ENCODE results near the gene CYTH3. TPM values are rescaled to one million over a fixed set of nuclear protein-coding genes. Genes with fewer than 3 reads are reported as not detected.

CYTH3 gene
- total RNA-seq, 1 donor from 2014 or later: 29.5 TPM

- Histone ChIP-seq H3K36me3 (no peaks in the 10 kb centered on the region), H3K9me3 (no peaks in the 10 kb centered on the region), H3K4me1 (peaks cover 26% of the 10 kb centered on the region), H3K4me3 (no peak overlapping the region), H3K27ac (no peak overlapping the region), H3K27me3 (no peaks in the 10 kb centered on the region)
- TF ChIP-seq CTCF (IDR thresholded peaks at IDR 0.05) (no peak), POLR2A (IDR thresholded peaks at IDR 0.05) (no peak), POLR2AphosphoS5 (IDR thresholded peaks at IDR 0.05; ENCODE audit: insufficient read depth in 1 of 2, low read depth in 1 of 2) (no peak)
- DNase-seq (ENCODE audit: extremely low spot score in 2 of 2): no peak
- intact Hi-C loops (cut with DNase I): no loop called here
Measured at GRCh38 chr7:6269527-6269926, 2.9 kb downstream of the CYTH3 start.

GRCh38 chr7:6268907-6269306 lies 3.5 kb downstream of the CYTH3 start:
- Histone ChIP-seq H3K9me3 (no peaks in the 10 kb centered on the region), H3K27ac (no peak overlapping the region), H3K36me3 (no peaks in the 10 kb centered on the region), H3K27me3 (no peaks in the 10 kb centered on the region), H3K4me3 (no peak overlapping the region), H3K4me1 (peaks cover 26% of the 10 kb centered on the region)
- intact Hi-C loops (cut with DNase I): no loop called here
- TF ChIP-seq POLR2A (IDR thresholded peaks at IDR 0.05): no peak
- TF ChIP-seq CTCF (IDR thresholded peaks at IDR 0.05): no peak
- no peak for TF ChIP-seq POLR2AphosphoS5 (IDR thresholded peaks at IDR 0.05; ENCODE audit: insufficient read depth in 1 of 2, low read depth in 1 of 2)
- DNase-seq (ENCODE audit: extremely low spot score in 2 of 2): no peak

GRCh38 chr7:6268023-6268900 lies 4.2 kb downstream of the CYTH3 start:
- no peaks in the 10 kb centered on the region for H3K36me3 ChIP-seq
- TF ChIP-seq CTCF (IDR thresholded peaks at IDR 0.05): no peak
- TF ChIP-seq POLR2AphosphoS5 (IDR thresholded peaks at IDR 0.05; ENCODE audit: insufficient read depth in 1 of 2, low read depth in 1 of 2): no peak
- no peak for TF ChIP-seq POLR2A (IDR thresholded peaks at IDR 0.05)
- intact Hi-C loops (cut with DNase I): no loop called here
- peaks cover 23% of the 10 kb centered on the region for H3K4me1 ChIP-seq
- H3K9me3 ChIP-seq: no peaks in the 10 kb centered on the region
- DNase-seq (ENCODE audit: extremely low spot score in 2 of 2): no peak
- no peak overlapping the region for H3K27ac ChIP-seq
- H3K4me3 ChIP-seq: no peak overlapping the region
- no peaks in the 10 kb centered on the region for H3K27me3 ChIP-seq

GRCh38 chr7:6266699-6267098 lies 5.7 kb downstream of the CYTH3 start:
- TF ChIP-seq CTCF (IDR thresholded peaks at IDR 0.05): no peak
- H3K4me1 ChIP-seq: peaks cover 28% of the 10 kb centered on the region
- DNase-seq (ENCODE audit: extremely low spot score in 2 of 2): no peak
- no peaks in the 10 kb centered on the region for H3K9me3 ChIP-seq
- no peaks in the 10 kb centered on the region for H3K27me3 ChIP-seq
- no peak overlapping the region for H3K4me3 ChIP-seq
- intact Hi-C loops (cut with DNase I): no loop called here
- H3K36me3 ChIP-seq: no peaks in the 10 kb centered on the region
- H3K27ac ChIP-seq: no peak overlapping the region

GRCh38 chr7:6262221-6262620 lies 10.2 kb downstream of the CYTH3 start:
- H3K4me3 ChIP-seq: no peak overlapping the region
- H3K27me3 ChIP-seq: no peaks in the 10 kb centered on the region
- DNase-seq (ENCODE audit: extremely low spot score in 2 of 2): no peak
- intact Hi-C loops (cut with DNase I): no loop called here
- H3K36me3 ChIP-seq: no peaks in the 10 kb centered on the region
- no peaks in the 10 kb centered on the region for H3K9me3 ChIP-seq
- no peak for TF ChIP-seq POLR2AphosphoS5 (IDR thresholded peaks at IDR 0.05; ENCODE audit: insufficient read depth in 1 of 2, low read depth in 1 of 2)
- TF ChIP-seq CTCF (IDR thresholded peaks at IDR 0.05): no peak
- TF ChIP-seq POLR2A (IDR thresholded peaks at IDR 0.05): no peak
- H3K4me1 ChIP-seq: peaks cover 53% of the 10 kb centered on the region
- H3K27ac ChIP-seq: peak overlapping the region; percentile 57

Measured in vagina (tissue), 2 donors.